Measurements from ENCODE around the gene LRRFIP1. TPM values are rescaled to one million over a fixed set of nuclear protein-coding genes. Genes with fewer than 3 reads are reported as not detected.

LRRFIP1 gene
- total RNA-seq, 4 donors from 2014 or later, result 98.5 to 147 (median 122) TPM

- no peak overlapping the region for H3K4me3 ChIP-seq
- WGBS, 2 donors (ENCODE audit: low coverage in 1 of 2), result 91 to 92% methylated on average over 8 to 9 of the region's 9 CpGs
- no peak for DNase-seq
- intact Hi-C loops (cut with DNase I; ENCODE audit: low total_unique reads) (no loop called here), in situ Hi-C loops (cut with MboI; ENCODE audit: low pct_ligation_motif_present in 1 of 4, low pct_unique_long_range_greater_than_20kb in 1 of 4, low sequenced_read_pairs in 3 of 4) (loop anchor here in 1 of 4 donors (25.0 kb wide), 1 partner anchor 138 kb away; the partner anchor contains the start of gene RAB17)
- no peaks in the 10 kb centered on the region for H3K36me3 ChIP-seq
- H3K27me3 ChIP-seq, result no peaks in the 10 kb centered on the region
- no peak for TF ChIP-seq EP300 (IDR thresholded peaks at IDR 0.05; ENCODE audit: low read depth)
- TF ChIP-seq POLR2A (IDR thresholded peaks at IDR 0.05), result no peak
- no peak for TF ChIP-seq CTCF (IDR thresholded peaks at IDR 0.05)
- no peak for TF ChIP-seq POLR2AphosphoS5 (IDR thresholded peaks at IDR 0.05)
- peaks cover 27 to 71% (median 50%) of the 10 kb centered on the region in 4 donors for H3K4me1 ChIP-seq
- peak overlapping the region; percentile 45 to 68 (median 66) for H3K27ac ChIP-seq
- no peaks in the 10 kb centered on the region for H3K9me3 ChIP-seq
Measured at GRCh38 chr2:237724811-237725478, 97.6 kb downstream of the LRRFIP1 start.

- in situ Hi-C loops (cut with MboI; ENCODE audit: low pct_ligation_motif_present in 1 of 4, low pct_unique_long_range_greater_than_20kb in 1 of 4, low sequenced_read_pairs in 3 of 4), result loop anchor here in 1 of 4 donors (25.0 kb wide), 1 partner anchor 138 kb away; the partner anchor contains the start of gene RAB17
- intact Hi-C loops (cut with DNase I; ENCODE audit: low total_unique reads), result no loop called here
- peak overlapping the region; percentile 45 to 68 (median 66) for H3K27ac ChIP-seq
- WGBS, 2 donors (ENCODE audit: low coverage in 1 of 2), result 77 to 80% methylated on average over 1 to 4 of the region's 4 CpGs
- no peaks in the 10 kb centered on the region for H3K9me3 ChIP-seq
- H3K36me3 ChIP-seq, result no peaks in the 10 kb centered on the region
- H3K27me3 ChIP-seq, result no peaks in the 10 kb centered on the region
- DNase-seq, result peak; percentile 37
- no peak for TF ChIP-seq EP300 (IDR thresholded peaks at IDR 0.05; ENCODE audit: low read depth)
- TF ChIP-seq POLR2AphosphoS5 (IDR thresholded peaks at IDR 0.05), result peak in 1 of 3 donors; percentile 6
- peaks cover 27 to 79% (median 54%) of the 10 kb centered on the region in 4 donors for H3K4me1 ChIP-seq
- no peak overlapping the region for H3K4me3 ChIP-seq
Measured at GRCh38 chr2:237725661-237726060, 98.3 kb downstream of the LRRFIP1 start.

- Histone ChIP-seq H3K27me3 (no peaks in the 10 kb centered on the region), H3K27ac (peak overlapping the region; percentile 45 to 68 (median 66)), H3K9me3 (no peaks in the 10 kb centered on the region), H3K36me3 (no peaks in the 10 kb centered on the region), H3K4me3 (no peak overlapping the region), H3K4me1 (peaks cover 28 to 86% (median 61%) of the 10 kb centered on the region in 4 donors)
- intact Hi-C loops (cut with DNase I; ENCODE audit: low total_unique reads), result no loop called here
- DNase-seq, result no peak
- TF ChIP-seq CTCF (IDR thresholded peaks at IDR 0.05), result no peak
- TF ChIP-seq POLR2AphosphoS5 (IDR thresholded peaks at IDR 0.05), result peak; percentile 32 to 56 (median 37)
- TF ChIP-seq POLR2A (IDR thresholded peaks at IDR 0.05), result no peak
- in situ Hi-C loops (cut with MboI; ENCODE audit: low pct_ligation_motif_present in 1 of 4, low pct_unique_long_range_greater_than_20kb in 1 of 4, low sequenced_read_pairs in 3 of 4), result loop anchor here in 1 of 4 donors (25.0 kb wide), 1 partner anchor 139 kb away; the partner anchor contains the start of gene RAB17
- WGBS, 2 donors (ENCODE audit: low coverage in 1 of 2), result 21 to 29% methylated on average over 5 to 7 of the region's 7 CpGs
Measured at GRCh38 chr2:237726401-237726830, 99.0 kb downstream of the LRRFIP1 start.

- Histone ChIP-seq H3K4me1 (peaks cover 35 to 91% (median 66%) of the 10 kb centered on the region in 4 donors), H3K27me3 (no peaks in the 10 kb centered on the region), H3K27ac (peak overlapping the region; percentile 45 to 68 (median 66)), H3K9me3 (no peaks in the 10 kb centered on the region), H3K4me3 (no peak overlapping the region), H3K36me3 (no peaks in the 10 kb centered on the region)
- 68 to 75% methylated on average over 4 to 5 of the region's 5 CpGs for WGBS, 2 donors (ENCODE audit: low coverage in 1 of 2)
- in situ Hi-C loops (cut with MboI; ENCODE audit: low pct_ligation_motif_present in 1 of 4, low pct_unique_long_range_greater_than_20kb in 1 of 4, low sequenced_read_pairs in 3 of 4), result loop anchor here in 1 of 4 donors (25.0 kb wide), 1 partner anchor 140 kb away; the partner anchor contains the start of gene RAB17
- DNase-seq, result peak; percentile 35
- peak in 1 of 3 donors; percentile 9 for TF ChIP-seq POLR2AphosphoS5 (IDR thresholded peaks at IDR 0.05)
- no peak for TF ChIP-seq CTCF (IDR thresholded peaks at IDR 0.05)
- no peak for TF ChIP-seq POLR2A (IDR thresholded peaks at IDR 0.05)
- intact Hi-C loops (cut with DNase I; ENCODE audit: low total_unique reads), result no loop called here
Measured at GRCh38 chr2:237727363-237727762, 100.0 kb downstream of the LRRFIP1 start.
